ENCODE measurements around the gene PDE3B.

GRCh38 chr11:14764579-14765527 is 121.2 kb downstream of the PDE3B start:
- TF ChIP-seq CTCF (IDR thresholded peaks at IDR 0.05; ENCODE audit: insufficient read depth, low read length) (no peak), POLR2AphosphoS5 (IDR thresholded peaks at IDR 0.05; ENCODE audit: low read depth) (peak; percentile 21; the same call in 1 of the 2 replicates), REST (IDR thresholded peaks at IDR 0.05; ENCODE audit: insufficient replicate concordance, low read depth) (no peak), SPI1 (IDR thresholded peaks at IDR 0.05; ENCODE audit: borderline replicate concordance, low read depth) (no peak), GABPA (IDR thresholded peaks at IDR 0.05; ENCODE audit: low read depth) (no peak)

Measured in HL-60 (cell line).